GM19351 (cell line): Measurements from ENCODE around the gene ADAMTS6.

Experiments
- ATAC-seq: cut with Tn5 transposase; IDR thresholded peaks from one replicate; pipeline ENCODE4 v1.9.1; 2021; ENCODE audit warnings: mild to moderate bottlenecking, moderate library complexity; ENCODE audit not compliant: unreplicated experiment

The ADAMTS6 gene

DNA sequence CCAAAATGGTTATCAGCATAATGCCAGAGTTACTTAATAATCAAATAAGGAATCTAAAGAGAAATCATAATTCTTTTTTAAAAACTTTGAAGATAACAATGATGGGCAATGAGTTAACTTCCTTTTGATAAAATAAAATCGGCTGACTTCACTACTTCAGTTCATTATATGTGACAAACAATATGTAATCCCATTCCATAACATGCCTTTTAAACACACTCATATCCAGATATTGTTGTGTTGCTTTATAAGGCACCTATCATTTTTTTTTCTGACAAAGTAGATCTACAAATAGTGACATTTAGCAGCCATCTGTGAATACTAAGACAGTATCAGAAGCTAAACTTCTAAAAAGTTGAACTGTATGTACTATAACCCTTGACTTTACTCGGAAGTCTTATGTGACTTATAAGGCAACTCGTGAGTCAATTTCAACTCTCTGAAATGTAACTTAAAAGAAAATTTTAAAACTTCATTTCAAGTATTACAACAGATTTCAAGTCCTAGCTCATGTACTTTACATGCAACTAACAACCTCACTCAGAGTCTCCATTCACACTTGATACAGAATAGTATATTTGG is 7.5 kb downstream of the ADAMTS6 start:
- no peak for ATAC-seq

DNA sequence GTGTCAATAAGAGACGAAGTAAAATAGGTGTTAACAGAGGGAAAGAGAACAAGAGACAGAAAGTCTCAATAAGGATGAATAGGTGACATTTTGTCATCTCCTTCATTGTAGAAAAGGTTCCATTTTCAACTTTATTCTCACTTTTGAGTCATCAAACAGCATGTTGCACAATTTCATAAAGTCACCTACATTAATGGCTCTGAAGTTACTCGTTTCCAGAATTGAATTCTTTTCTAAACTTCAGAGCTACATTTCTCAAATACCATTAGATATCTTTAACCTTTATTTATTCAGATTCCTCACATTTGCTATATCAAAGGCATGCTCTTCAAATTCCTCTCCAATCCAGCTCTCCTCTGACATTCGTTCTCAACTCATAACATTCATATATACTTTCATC is 13.1 kb downstream of the ADAMTS6 start:
- no peak for ATAC-seq

DNA sequence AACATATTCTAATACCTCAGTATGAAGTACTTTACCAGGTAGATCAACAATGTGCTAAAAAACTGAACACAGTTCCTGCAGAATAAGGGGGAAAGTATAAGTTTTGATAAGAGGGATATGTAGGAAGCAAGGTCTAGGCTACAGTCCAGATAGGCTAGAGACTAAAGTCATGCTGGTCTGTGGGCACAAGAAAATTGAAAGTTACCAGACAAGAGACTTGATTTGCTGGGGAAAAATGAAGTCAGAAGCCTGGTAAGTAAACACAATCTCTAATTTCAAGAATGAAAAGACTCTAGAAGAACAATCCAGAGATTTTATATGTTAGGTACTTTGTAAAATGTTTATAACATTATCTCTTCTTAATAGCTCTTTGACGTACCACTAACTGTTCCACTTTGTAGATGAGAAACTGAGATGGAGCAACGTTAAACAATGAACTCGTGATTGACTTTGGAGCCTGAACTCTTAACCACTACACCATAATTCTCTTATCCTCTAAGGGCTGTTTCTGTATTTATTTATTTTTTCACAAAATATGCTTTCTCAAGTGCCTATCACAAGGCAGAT is 19.5 kb downstream of the ADAMTS6 start:
- ATAC-seq, result no peak

DNA sequence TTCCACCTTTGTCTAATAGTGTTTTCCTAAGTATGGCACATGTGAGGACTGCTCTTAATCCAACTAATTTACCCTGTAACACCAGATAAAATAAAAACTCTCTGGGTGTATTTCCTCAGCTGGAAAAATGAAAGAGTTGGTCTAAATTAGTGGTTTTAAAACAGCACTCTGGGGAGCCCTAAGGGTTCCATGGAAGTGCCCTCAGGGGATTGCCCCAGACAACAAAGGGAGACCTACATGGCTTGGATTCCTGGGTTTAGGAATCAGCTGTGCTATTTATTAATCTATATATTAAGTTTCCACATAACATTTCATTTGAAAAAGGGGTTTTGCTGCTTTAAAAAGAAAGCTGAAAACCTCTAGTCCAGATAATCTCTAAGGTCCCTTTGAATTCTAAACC is 20.2 kb downstream of the ADAMTS6 start:
- no peak for ATAC-seq

DNA sequence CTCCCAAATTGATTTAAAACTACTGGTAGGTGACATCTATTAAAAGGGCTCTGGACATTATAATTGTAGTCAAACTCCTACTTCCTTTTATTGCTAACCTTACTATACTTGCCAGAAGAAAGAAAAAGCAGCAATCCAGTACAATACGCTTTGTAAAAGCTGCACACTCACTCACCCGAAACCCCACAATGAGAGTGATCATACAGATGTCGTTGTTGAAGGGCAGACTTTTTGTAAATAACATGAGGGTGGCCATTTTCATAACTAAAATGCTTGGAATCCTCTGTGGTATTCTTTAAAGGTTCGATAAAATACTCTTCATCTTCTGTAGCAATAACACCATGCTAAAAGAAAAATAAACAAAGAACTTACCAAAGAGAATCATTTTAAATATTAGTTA is 21.7 kb downstream of the ADAMTS6 start:
- no peak for ATAC-seq

DNA sequence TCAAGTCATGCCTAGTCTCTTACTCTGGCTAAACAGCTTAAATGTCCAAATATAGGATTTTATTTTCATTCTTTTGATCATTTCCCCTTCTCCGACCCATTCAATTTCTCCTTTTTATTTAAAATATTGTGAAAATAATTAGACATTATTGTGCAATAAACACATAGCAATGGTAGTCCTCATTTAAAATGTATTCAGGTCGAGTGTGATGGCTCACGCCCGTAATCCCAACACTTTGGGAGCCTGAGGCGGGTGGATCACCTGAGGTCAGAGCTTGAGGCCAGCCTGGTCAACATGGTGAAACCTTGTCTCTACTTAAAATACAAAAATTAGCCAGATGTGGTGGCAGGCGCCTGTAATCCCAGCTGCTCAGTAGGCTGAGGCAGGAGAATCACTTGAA is 26.7 kb downstream of the ADAMTS6 start:
- no peak for ATAC-seq

DNA sequence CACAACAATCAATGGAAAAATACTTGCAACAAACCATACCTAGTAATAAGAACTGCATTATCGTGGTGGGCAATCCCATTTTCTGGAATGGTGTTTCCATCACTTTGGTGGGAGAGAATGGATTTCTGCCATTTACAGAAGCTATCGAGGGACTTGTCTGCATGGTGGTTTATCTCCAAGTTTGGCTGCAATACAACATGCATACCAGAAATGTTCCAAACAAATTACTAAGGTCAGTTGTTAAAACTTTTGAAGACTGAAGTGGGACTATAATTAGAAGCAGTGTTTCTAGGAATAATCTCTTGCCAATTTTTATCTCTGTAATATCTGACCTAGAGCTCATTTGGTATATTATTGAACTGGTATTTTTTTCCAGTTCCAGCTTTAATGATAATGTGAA is 30.3 kb downstream of the ADAMTS6 start:
- no peak for ATAC-seq

DNA sequence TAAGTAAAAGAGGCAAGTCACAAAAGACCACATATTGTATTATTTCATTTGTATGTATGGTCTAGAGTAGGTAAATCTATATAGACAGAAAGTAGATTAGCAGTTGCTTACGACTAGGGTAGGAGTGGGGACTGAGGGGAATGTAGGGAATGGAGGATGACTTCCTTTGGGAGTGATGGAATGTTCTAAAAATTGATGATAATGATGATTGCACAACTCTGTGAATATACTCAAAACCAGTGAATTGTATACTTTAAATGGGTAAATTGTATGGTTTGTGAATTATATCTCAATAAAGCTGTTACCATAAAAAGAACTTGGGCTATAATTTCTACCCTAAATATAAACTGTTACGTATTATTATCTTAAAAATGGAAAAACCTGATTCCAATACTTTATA is 35.0 kb downstream of the ADAMTS6 start:
- no peak for ATAC-seq

DNA sequence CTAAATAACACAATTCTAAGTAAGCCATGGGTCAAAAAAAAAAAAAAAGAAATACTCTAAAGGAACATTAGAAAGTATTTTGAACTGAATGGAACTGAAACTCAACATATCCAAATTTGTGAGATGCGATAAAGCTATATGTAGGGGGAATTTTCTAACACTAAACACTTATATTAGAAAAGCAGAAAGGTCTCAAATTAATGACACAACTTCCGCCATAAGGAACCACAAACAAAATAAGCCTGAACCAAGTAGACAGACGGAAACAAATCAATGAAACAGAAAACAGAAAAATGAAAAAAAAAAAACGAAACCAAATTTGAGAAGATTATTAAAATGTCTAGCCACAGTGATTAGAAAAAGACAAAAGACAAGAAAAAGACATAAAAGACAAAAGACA is 39.9 kb downstream of the ADAMTS6 start:
- ATAC-seq, result no peak

DNA sequence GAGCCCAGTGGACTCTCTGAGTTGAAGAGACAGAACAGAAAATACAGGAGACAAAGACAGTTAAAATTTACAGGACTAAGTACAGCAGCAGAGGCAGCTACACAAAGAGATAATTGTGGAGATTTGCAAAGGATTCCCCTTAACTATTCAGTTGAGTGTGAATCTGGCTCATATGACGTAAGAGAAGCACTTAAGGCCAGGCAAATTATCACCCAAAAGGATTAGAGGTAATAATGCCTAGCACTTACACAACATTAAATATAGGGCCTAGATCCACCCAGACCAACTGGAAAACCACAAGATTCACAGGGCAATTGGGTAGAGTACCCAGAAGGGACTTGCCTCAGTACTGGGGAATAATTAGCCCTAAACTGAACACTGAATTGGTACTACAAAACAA is 41.3 kb downstream of the ADAMTS6 start:
- no peak for ATAC-seq

DNA sequence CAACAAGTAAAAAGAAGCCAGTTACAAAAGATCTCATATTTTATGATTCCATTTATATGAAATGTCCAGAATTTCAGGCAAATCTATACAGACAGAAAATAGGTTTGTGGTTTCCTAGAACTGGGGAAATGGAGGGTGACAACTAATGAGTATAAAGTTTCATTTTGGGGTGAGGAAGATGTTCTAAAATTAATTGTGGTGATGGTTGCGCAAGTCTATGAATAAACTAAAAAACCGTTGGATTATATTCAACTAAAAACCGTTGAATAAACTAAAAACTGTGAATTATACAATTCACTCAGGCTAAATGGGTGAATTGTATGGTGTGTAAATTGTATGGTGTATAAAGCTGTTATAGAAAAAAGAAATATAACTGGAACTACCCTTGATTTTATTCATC is 47.6 kb downstream of the ADAMTS6 start:
- ATAC-seq, result no peak

DNA sequence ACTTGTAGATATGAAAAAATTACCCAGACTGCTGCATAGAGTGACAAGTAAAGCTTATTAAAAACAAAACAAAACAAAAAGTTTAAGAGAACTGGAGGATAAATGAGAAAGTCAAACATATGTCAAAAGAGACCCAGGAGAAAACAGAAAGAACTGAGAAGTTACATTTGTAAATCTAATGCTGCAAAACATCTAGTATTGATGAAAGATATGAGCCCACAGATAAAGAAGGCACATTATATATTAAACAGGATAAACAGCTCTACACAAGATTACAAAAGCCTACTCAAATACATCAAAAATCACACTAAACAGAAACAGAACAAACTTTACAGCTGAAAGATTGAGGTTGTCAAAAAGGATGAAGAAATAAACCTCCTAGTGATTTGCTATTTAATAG is 55.1 kb downstream of the ADAMTS6 start:
- no peak for ATAC-seq

DNA sequence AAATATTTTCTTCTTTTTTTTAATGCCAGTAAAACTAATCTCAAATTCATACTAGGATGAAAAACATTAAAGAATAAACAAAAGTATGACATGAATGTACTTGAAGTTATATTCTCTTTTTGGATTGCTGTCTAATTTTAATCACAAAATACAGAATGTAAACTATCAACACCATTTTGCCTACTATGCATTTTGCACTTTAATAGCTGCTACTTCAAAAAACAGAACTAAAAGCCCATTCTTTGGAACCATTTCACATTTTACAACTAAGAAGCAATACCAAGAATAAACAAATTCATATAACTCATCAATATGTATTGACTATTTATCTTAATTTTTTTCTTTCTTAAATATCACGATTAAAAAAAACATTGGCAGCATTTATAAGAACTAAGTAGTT is 58.1 kb downstream of the ADAMTS6 start:
- ATAC-seq, result no peak

DNA sequence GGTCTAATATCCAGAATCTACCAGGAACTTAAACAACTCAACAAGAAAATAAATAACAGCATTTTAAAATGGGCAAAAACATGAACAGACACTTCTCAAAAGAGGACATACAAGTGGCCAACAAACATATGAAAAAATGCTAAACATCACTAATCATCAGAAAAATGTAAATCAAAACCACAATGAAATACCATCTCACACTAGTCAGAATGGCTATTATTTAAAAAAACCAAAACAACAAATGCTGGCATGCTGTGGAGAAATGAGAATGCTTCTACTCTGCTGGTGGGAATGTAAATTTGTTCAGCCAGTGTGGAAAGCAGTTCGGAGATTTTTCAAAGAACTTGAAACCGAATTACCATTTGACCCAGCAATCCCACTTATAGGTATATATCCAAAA is 63.1 kb downstream of the ADAMTS6 start:
- no peak for ATAC-seq

DNA sequence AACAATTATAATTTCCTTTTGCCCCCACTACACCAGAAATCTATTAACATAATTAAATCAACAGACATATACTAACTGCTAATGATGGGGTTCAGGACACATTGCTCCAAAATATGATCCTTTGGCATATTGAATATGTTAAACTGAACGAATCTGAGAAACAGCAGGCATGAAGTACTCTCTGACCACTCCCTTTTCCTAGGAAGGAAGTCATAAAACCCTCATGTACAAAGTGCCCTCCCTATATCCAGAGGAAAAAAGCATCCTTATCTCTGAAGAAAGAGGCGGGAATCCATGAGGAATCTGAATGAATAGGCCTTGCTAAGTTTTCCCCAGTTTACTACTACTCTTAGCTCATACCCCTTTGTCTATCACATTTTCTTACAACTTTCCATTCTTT is 67.9 kb downstream of the ADAMTS6 start:
- ATAC-seq, result no peak

DNA sequence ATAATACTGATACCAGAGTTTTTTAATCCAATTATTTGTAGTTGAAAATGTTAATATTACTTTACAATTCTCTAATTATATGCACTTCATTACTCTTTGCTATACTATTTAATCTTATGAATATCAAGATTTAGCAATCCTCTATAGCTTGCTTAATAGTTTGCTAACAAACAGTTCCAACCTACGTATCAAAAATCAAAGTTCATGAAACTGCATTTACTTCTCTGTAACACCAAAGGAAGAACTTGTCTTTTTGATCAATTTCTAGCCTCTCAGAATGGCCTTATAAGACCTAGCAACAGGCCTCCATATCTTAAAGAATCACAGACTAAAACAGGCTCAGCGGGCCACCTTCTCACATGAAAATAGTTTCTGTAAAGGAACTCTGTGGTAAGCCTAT is 68.9 kb downstream of the ADAMTS6 start:
- no peak for ATAC-seq

DNA sequence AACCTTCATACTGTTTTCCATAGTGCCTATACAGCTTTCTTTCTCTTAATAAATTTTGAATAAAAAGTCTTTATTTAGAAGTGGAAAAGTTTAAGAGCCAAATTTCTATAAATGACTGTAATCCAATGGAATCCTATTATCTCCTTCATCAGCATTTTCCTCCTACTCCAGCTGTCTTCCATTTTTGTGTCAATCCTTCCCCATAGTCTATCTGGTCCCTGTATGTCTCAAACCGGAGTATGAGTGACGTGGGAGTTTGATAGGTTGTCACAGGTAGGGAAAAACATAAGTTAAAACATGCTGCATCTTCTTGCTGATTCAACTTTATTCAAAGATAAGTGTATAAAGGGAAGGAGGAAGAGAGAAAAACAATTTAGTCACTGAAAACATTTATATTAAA is 70.4 kb downstream of the ADAMTS6 start:
- ATAC-seq, result no peak

DNA sequence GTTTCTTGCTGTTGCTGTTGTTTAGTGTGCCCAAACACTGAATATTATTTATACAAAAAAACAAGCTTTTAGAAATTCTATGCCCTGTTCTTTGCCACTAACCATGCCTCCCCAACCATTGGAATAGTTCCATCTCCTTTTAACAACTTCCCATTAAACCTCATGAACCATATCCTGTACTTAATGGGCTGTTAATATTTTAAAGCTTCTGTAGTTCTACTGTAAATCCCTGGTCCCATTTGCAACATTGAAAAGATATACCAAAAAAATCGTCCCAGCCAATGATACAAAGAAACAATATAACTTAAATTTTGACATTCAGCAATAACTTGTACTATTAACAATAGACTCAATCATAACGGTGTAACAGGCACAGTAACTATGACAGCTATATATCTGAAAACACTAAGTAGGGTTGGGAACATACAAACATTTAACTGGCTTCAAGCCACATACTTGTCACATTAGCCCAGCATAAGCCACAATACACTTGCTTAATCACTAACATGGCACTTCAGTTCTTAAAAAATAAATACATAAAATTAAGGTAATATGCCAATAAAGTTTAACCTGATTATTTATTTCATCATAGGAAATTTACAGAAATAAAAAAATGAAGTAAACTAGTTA is 86.1 kb downstream of the ADAMTS6 start:
- no peak for ATAC-seq

DNA sequence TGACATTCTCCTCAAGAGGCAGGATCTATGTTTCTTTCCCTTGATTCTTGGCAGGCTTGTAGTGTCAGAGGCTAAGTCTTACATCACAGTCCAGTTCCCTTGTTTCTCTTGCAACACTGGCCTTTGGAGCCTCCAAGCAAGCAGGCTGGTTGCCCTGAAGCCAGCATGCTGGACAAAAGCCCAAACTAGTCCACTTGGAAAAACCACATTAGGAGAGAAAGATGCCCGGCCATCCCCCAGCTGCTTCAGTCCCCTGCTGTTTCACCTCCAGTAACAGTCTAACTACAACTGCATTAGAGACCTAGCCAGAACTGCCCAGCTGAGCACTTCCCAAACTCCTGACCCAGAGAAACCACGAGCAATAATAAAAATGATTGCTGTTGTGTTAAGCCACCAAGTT is 87.6 kb downstream of the ADAMTS6 start:
- no peak for ATAC-seq

DNA sequence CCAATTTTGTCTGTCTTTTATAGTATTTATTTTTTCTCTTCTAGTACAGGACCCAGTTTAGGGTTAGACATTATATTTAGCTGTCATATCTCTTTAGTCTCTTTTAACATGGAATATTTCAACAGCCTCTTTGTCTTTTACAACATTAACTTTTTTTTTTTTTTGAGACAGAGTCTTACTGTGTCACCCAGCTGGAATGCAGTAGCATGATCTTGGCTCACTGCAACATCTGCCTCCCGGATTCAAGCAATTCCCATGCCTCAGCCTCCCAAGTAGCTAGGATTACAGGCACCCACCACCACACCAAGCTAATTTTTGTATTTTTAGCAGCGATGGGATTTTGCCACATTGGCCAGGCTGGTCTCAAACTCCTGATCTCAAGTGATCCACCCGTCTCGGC is 90.1 kb downstream of the ADAMTS6 start:
- no peak for ATAC-seq

DNA sequence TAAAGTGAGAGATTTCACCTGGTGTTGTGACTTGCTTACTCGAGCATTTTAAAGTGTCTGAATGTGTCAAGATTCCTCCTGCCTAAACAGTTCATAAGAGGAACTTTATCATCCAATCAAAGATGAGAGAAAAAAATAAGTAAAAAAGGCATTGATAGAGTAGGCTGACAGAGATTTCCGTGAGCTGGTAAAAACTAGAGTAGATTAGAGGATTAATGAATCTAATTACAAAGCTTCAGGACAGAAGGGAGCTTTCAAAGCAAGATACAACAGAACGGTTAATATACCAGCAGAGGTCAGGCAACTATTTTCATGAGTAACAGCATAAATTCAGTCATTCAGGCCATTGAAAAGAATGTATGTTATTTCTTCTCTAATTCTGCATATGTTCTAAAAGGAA is 91.5 kb downstream of the ADAMTS6 start:
- ATAC-seq, result no peak

DNA sequence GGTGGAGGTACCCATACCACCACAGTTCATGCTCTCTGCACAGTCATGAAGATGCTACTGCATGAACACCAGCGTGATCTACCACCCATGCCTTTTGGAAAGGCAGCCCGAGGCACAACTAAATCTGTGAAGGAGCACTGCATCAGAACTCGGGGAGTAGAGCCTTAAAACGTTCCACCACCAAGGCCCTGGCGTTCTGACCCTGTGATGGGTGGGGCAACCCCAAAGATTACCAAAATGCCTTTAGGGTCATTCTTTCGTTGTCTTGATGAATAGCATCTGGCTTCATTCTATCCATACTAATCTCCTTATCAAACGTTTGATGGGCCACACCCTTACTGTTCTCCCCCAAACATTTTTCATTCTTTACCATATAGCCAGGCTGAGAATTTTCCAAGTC is 97.9 kb downstream of the ADAMTS6 start:
- no peak for ATAC-seq

DNA sequence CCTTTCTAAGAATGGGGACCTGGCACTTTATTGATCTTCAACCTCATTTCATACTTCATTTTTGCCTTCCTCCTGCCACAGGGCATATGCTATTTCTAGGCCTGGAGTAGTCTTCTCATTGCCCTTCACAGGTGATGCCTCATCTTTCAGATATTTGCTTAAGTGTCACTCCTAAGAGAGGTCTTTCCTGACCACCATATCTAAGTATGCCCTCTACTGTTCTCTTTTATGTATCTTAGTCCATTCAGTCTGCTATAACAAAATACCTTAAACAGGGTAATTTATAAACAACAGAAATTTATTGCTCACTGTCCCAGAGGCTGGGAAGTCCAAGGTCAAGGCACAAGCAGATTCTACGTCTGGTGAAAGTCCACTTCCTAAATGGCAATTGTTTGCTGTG is 99.1 kb downstream of the ADAMTS6 start:
- ATAC-seq, result no peak
